Measurements from ENCODE around the gene NAALADL1.
"Not testable (repeated sequence)": the region's sequence is repeated elsewhere in the genome, so short reads cannot be mapped to it uniquely, and the experiment has no call there.

Gene NAALADL1

DNA sequence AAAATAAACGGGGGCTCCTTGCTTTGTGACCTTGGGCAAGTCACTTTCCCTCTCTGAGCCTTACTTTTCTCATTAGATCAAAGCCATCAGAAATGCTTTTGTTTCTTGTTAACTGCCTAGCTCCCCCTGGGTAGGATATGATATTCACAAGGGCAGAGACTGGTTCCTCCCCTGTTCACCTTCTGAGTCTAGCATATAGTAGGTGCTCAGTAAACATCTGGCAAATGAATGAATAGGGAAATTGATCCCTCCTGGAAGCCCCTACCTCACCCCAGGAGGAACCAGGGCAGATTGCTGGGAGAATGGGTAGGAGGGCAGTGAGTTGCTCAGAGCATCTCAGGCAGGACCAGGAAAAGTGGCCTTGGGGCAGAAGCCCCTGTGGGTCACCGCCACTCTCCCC, 23.9 kb downstream of the NAALADL1 start:
- no peak for DNase-seq (ENCODE audit: extremely low spot score)
- CTCF ChIA-PET: no interaction called here
- TF ChIP-seq CTBP1 (IDR thresholded peaks at IDR 0.05; ENCODE audit: borderline replicate concordance): no peak
- no peak for TF ChIP-seq L3MBTL2 (conservative IDR thresholded peaks at IDR 0.05)
- no peak for TF ChIP-seq LEF1 (IDR thresholded peaks at IDR 0.05; ENCODE audit: borderline replicate concordance)
- no peak for TF ChIP-seq ARNT (IDR thresholded peaks at IDR 0.05)
- no peak for TF ChIP-seq SUZ12 (IDR thresholded peaks at IDR 0.05)
- TF ChIP-seq NFRKB (IDR thresholded peaks at IDR 0.05): no peak
- TF ChIP-seq ELF4 (IDR thresholded peaks at IDR 0.05): no peak
- POLR2A ChIA-PET: no interaction called here

DNA sequence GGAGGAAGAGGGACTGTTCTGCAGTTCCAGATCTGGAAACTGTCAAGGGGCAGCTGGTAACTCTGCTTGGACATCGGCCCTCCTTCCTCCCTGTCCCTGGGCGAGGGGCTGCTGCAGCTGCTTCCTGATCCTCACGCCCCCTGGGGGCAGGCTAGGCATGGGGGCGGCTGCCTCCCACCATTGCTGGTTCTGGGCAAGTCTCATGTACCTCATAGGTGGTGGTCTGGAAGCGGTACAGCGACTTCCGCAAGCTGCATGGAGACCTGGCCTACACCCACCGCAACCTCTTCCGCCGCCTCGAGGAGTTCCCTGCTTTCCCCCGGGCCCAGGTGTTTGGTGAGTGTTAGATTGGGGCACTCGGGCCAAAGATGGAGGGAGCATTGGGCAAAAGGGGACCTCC, 26.1 kb downstream of the NAALADL1 start:
- no peak for TF ChIP-seq SP1 (IDR thresholded peaks at IDR 0.05)
- TF ChIP-seq ARNT (IDR thresholded peaks at IDR 0.05): no peak
- TF ChIP-seq ZNF384 (IDR thresholded peaks at IDR 0.05): no peak
- no peak for TF ChIP-seq CTBP1 (IDR thresholded peaks at IDR 0.05; ENCODE audit: borderline replicate concordance)
- no peak for TF ChIP-seq TARDBP (IDR thresholded peaks at IDR 0.05)
- no peak for TF ChIP-seq L3MBTL2 (conservative IDR thresholded peaks at IDR 0.05)
- TF ChIP-seq ELF4 (IDR thresholded peaks at IDR 0.05): no peak
- TF ChIP-seq NFRKB (IDR thresholded peaks at IDR 0.05): no peak
- no peak for TF ChIP-seq FOXK2 (IDR thresholded peaks at IDR 0.05)
- TF ChIP-seq FOXA1 (IDR thresholded peaks at IDR 0.05): no peak
- TF ChIP-seq BHLHE40 (IDR thresholded peaks at IDR 0.05; ENCODE audit: borderline replicate concordance): no peak
- TF ChIP-seq SUZ12 (IDR thresholded peaks at IDR 0.05): no peak
- no peak for TF ChIP-seq LEF1 (IDR thresholded peaks at IDR 0.05; ENCODE audit: borderline replicate concordance)
- no peak for TF ChIP-seq HDGF (IDR thresholded peaks at IDR 0.05; ENCODE audit: borderline replicate concordance)
- no peak for TF ChIP-seq PKNOX1 (IDR thresholded peaks at IDR 0.05)
- no peak for TF ChIP-seq FOXM1 (IDR thresholded peaks at IDR 0.05; ENCODE audit: borderline replicate concordance)
- ChIA-PET CTCF (interaction anchor here (1.0 to 1.3 kb wide), 2 partner anchors 11 to 283 kb away, joined by 3 read pairs; no protein-coding TSS in a partner anchor), POLR2A (interaction anchor here (1.8 kb wide), 1 partner anchor 8 kb away, joined by 7 read pairs; the partner anchor contains the start of gene SAC3D1)
- no peak for DNase-seq (ENCODE audit: extremely low spot score)

- CTCF ChIA-PET: interaction anchor here (0.6 to 2.1 kb wide), 4 partner anchors 13 to 960 kb away, joined by 3 to 9 read pairs (median 3); partner anchors contain the start of genes ARL2, BATF2 and SAC3D1
- no peak for TF ChIP-seq NFRKB (IDR thresholded peaks at IDR 0.05)
- peak; percentile 98 for TF ChIP-seq FOXM1 (IDR thresholded peaks at IDR 0.05; ENCODE audit: borderline replicate concordance)
- TF ChIP-seq L3MBTL2 (conservative IDR thresholded peaks at IDR 0.05): peak; percentile 97
- peak; percentile 61; the same call in 1 of the 2 replicates for TF ChIP-seq PKNOX1 (IDR thresholded peaks at IDR 0.05)
- POLR2A ChIA-PET: interaction anchor here (1.2 to 2.5 kb wide), 3 partner anchors 12 to 56 kb away, joined by 3 to 12 read pairs (median 11); partner anchors contain the start of genes ARL2 and SAC3D1
- peak; percentile 87 for DNase-seq (ENCODE audit: extremely low spot score)
Observed at GRCh38 chr11:65027213-65028067, 30.9 kb downstream of the NAALADL1 start, which contains the start of gene SNX15. TSS of gene SNX15 (plus strand) at chr11:65027439. CDS start at chr11:65027538, 99 bp downstream.

DNA sequence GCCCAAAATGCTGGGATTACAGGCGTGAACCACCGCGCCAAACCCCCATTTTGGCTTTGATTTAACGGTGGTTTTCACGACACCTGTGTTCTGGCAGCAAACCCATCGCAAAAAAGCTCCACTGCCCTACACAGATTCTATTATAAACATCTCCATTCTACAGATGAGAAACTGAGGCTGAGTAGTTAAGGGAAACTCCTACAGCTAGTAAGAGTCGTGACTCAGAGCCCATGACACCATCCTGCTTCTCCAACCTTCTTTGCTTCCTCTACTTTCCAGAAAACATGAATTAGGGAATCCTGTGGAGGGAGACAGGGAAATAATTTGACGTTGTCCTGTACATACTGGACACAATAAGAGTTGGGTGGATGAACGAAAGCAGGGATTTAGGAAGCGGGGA, 31.5 kb downstream of the NAALADL1 start:
- CTCF ChIA-PET: interaction anchor here (0.6 to 2.1 kb wide), 4 partner anchors 12 to 959 kb away, joined by 3 to 9 read pairs (median 3); partner anchors contain the start of genes ARL2, BATF2 and SAC3D1
- POLR2A ChIA-PET: interaction anchor here (0.8 to 2.5 kb wide), 4 partner anchors 12 to 85 kb away, joined by 3 to 12 read pairs (median 7); partner anchors contain the start of genes ARL2 and SAC3D1

GRCh38 chr11:65023502-65023901, 34.9 kb downstream of the NAALADL1 start:
- DNase-seq (ENCODE audit: extremely low spot score); CTCF ChIA-PET; POLR2A ChIA-PET: not testable (repeated sequence)

More for the DNA sequence above, 31.5 kb downstream of the NAALADL1 start:
- no peak for TF ChIP-seq FOXM1 (IDR thresholded peaks at IDR 0.05; ENCODE audit: borderline replicate concordance)
- no peak for TF ChIP-seq L3MBTL2 (conservative IDR thresholded peaks at IDR 0.05)
- no peak for TF ChIP-seq LEF1 (IDR thresholded peaks at IDR 0.05; ENCODE audit: borderline replicate concordance)
- DNase-seq (ENCODE audit: extremely low spot score): no peak

DNA sequence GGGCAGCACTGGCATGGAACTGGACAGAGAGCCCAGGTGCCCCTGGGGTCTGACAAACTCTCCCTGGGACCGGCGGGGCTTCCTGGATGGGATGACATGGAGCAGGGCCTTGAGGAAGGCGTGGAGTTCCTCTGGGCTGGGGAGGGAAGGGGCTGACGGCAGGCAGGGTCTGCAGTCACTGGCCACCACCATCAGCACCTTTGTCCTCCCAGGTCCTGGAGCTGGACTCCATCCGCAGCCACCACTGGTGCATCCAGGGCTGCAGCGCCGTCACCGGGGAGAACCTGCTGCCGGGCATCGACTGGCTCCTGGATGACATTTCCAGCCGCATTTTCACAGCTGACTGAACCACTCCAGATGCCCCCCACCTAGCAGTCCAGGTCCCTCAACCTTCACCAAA, 36.8 kb downstream of the NAALADL1 start:
- CTCF ChIA-PET: interaction anchor here (1.1 kb wide), 1 partner anchor 11 kb away, joined by 3 read pairs; no protein-coding TSS in a partner anchor
- no peak for TF ChIP-seq LEF1 (IDR thresholded peaks at IDR 0.05; ENCODE audit: borderline replicate concordance)
- TF ChIP-seq ZNF384 (IDR thresholded peaks at IDR 0.05): no peak
- TF ChIP-seq TARDBP (IDR thresholded peaks at IDR 0.05): no peak
- TF ChIP-seq FOXA1 (IDR thresholded peaks at IDR 0.05): no peak
- no peak for TF ChIP-seq HDGF (IDR thresholded peaks at IDR 0.05; ENCODE audit: borderline replicate concordance)
- TF ChIP-seq SUZ12 (IDR thresholded peaks at IDR 0.05): no peak

GRCh38 chr11:65021003-65021402, 37.4 kb downstream of the NAALADL1 start:
- ChIA-PET POLR2A (no interaction called here), CTCF (interaction anchor here (1.1 kb wide), 1 partner anchor 11 kb away, joined by 3 read pairs; no protein-coding TSS in a partner anchor)
- DNase-seq (ENCODE audit: extremely low spot score): no peak
- TF ChIP-seq TARDBP (IDR thresholded peaks at IDR 0.05): no peak
- TF ChIP-seq FOXM1 (IDR thresholded peaks at IDR 0.05; ENCODE audit: borderline replicate concordance): no peak
- no peak for TF ChIP-seq CTBP1 (IDR thresholded peaks at IDR 0.05; ENCODE audit: borderline replicate concordance)
- TF ChIP-seq ARNT (IDR thresholded peaks at IDR 0.05): no peak
- no peak for TF ChIP-seq BHLHE40 (IDR thresholded peaks at IDR 0.05; ENCODE audit: borderline replicate concordance)
- no peak for TF ChIP-seq L3MBTL2 (conservative IDR thresholded peaks at IDR 0.05)
- no peak for TF ChIP-seq ZNF384 (IDR thresholded peaks at IDR 0.05)
- no peak for TF ChIP-seq ELF4 (IDR thresholded peaks at IDR 0.05)
- TF ChIP-seq PKNOX1 (IDR thresholded peaks at IDR 0.05): no peak
- TF ChIP-seq NFRKB (IDR thresholded peaks at IDR 0.05): no peak
- no peak for TF ChIP-seq SP1 (IDR thresholded peaks at IDR 0.05)
- no peak for TF ChIP-seq FOXK2 (IDR thresholded peaks at IDR 0.05)
- TF ChIP-seq FOXA1 (IDR thresholded peaks at IDR 0.05): no peak
- no peak for TF ChIP-seq HDGF (IDR thresholded peaks at IDR 0.05; ENCODE audit: borderline replicate concordance)
- TF ChIP-seq LEF1 (IDR thresholded peaks at IDR 0.05; ENCODE audit: borderline replicate concordance): no peak
- no peak for TF ChIP-seq SUZ12 (IDR thresholded peaks at IDR 0.05)

More for the DNA sequence above, 36.8 kb downstream of the NAALADL1 start:
- no peak for DNase-seq (ENCODE audit: extremely low spot score)
- POLR2A ChIA-PET: no interaction called here
